A549 (cell line): ENCODE results near the gene ZNF660. TPM values are rescaled to one million over a fixed set of nuclear protein-coding genes. Genes with fewer than 3 reads are reported as not detected.

Experiments
- ATAC-seq, 2 experiments: fragments of 200-7000 bp in 1 of 2; fragments of >200 bp in 1 of 2; cut with Nextera tagmentation in 1 of 2; cut with Tn5 transposase in 1 of 2; 3 replicates each; pipeline versions ENCODE4 v1.8.0 to v1.9.1; 2018 to 2020; ENCODE audit warnings: mild to moderate bottlenecking in 1 of 2, moderate library complexity in 1 of 2
- CTCF ChIA-PET: fragments of 300-600 bp; sonication (Branson Sonifier 250); formaldehyde crosslinking; extraction: SDS; loops from one replicate; lab custom pipeline; 2021; ENCODE audit warnings: antibody characterized with exemption, inconsistent platforms; lab: Yijun Ruan, JAX
- POLR2A ChIA-PET: fragments of 350-600 bp; formaldehyde crosslinking; extraction: SDS; loops from one replicate; lab custom pipeline; 2021; ENCODE audit warnings: antibody characterized with exemption, inconsistent platforms; lab: Yijun Ruan, JAX
- DNase-seq, 2 experiments: peaks; one replicate each; pipeline versions ENCODE4 v3.0.0 to v3.0.0-alpha.2; 2011 to 2016; ENCODE audit warnings: low read depth in 1 of 2, low spot score in 1 of 2
- FAIRE-seq: peaks from 2 replicates; lab custom pipeline; 2011; peaks lifted over from hg19 to GRCh38; lab: Jason Lieb, UNC
- H3K27ac ChIP-seq, 2 experiments: fragments of >200 bp; sonication (Bioruptor Twin); formaldehyde crosslinking; 3 replicates each; pipeline ENCODE4 v1.5.1; 2016 to 2017
- H3K4me1 ChIP-seq: fragments of >200 bp; sonication (Bioruptor Twin); formaldehyde crosslinking; 3 replicates; pipeline ENCODE4 v1.6.1; 2016
- H3K4me2 ChIP-seq: fragments of >200 bp; sonication (Bioruptor Twin); formaldehyde crosslinking; 3 replicates; pipeline ENCODE4 v1.6.1; 2016
- H3K4me3 ChIP-seq: fragments of >200 bp; sonication (Bioruptor Twin); formaldehyde crosslinking; 3 replicates; pipeline ENCODE4 v1.5.1; 2016
- H3K9me3 ChIP-seq: fragments of >200 bp; sonication (Bioruptor Twin); formaldehyde crosslinking; 3 replicates; pipeline ENCODE4 v1.6.1; 2016
- E2F6 ChIP-seq: IDR thresholded peaks from 2 replicates; pipeline ENCODE4 v1.6.1; 2012; ENCODE audit warnings: low read depth, borderline replicate concordance
- EHF ChIP-seq: fragments of 250-450 bp; sonication (Bioruptor Pico); IDR thresholded peaks from 2 replicates; pipeline ENCODE4 v1.5.0; 2020; ENCODE audit warnings: mild to moderate bottlenecking
- EHMT2 ChIP-seq: fragments of 200-600 bp; sonication (generic); IDR thresholded peaks from 2 replicates; pipeline ENCODE4 v1.6.1; 2016; ENCODE audit warnings: antibody characterized with exemption, low read depth, mild to moderate bottlenecking, moderate library complexity
- ESRRA ChIP-seq: fragments of 150-350 bp; IDR thresholded peaks from 2 replicates; pipeline ENCODE4 v1.6.1; 2014; ENCODE audit warnings: mild to moderate bottlenecking, low read length, borderline replicate concordance
- FOSL2 ChIP-seq, 2 experiments: fragments of 450-650 bp in 1 of 2; fragments of >200 bp in 1 of 2; sonication (Bioruptor Twin) in 1 of 2; formaldehyde crosslinking; IDR thresholded peaks; 2 replicates each; pipeline versions ENCODE4 v1.5.0 to v1.6.1; 2016 to 2020; ENCODE audit warnings: mild to moderate bottlenecking in 1 of 2, moderate library complexity in 1 of 2
- HES2 ChIP-seq: fragments of >200 bp; sonication (Bioruptor Twin); formaldehyde crosslinking; IDR thresholded peaks from 2 replicates; pipeline ENCODE4 v1.6.1; 2016
- HEYL ChIP-seq: fragments of 250-450 bp; sonication (Bioruptor Pico); IDR thresholded peaks from 2 replicates; pipeline ENCODE4 v1.8.0; 2021; ENCODE audit warnings: mild to moderate bottlenecking, moderate library complexity
- HOXA7 ChIP-seq: fragments of 250-450 bp; sonication (Bioruptor Pico); IDR thresholded peaks from 2 replicates; pipeline ENCODE4 v1.5.0; 2020; ENCODE audit warnings: mild to moderate bottlenecking, moderate library complexity
- HOXB5 ChIP-seq: fragments of 250-450 bp; sonication (Bioruptor Pico); IDR thresholded peaks from 2 replicates; pipeline ENCODE4 v1.5.0; 2020; ENCODE audit warnings: mild to moderate bottlenecking, moderate library complexity
- JUN ChIP-seq, 2 experiments: fragments of >200 bp; sonication (Bioruptor Twin); formaldehyde crosslinking; IDR thresholded peaks; 2 replicates in 1 of 2; 3 replicates in 1 of 2; pipeline ENCODE4 v1.6.1; 2016 to 2017
- KDM1A ChIP-seq: fragments of 200-600 bp; sonication (generic); IDR thresholded peaks from 2 replicates; pipeline ENCODE4 v1.6.1; 2016; ENCODE audit warnings: low read depth, mild to moderate bottlenecking
- MAX ChIP-seq: IDR thresholded peaks from 2 replicates; pipeline ENCODE4 v1.6.1; 2012
- NPAS2 ChIP-seq: fragments of 250-450 bp; sonication (Bioruptor Pico); IDR thresholded peaks from 2 replicates; pipeline ENCODE4 v1.8.0; 2022; ENCODE audit warnings: mild to moderate bottlenecking, moderate library complexity, borderline replicate concordance
- PHF8 ChIP-seq: fragments of 200-600 bp; sonication (generic); IDR thresholded peaks from 2 replicates; pipeline ENCODE4 v1.6.1; 2016; ENCODE audit warnings: low read depth, mild to moderate bottlenecking, antibody characterized with exemption, moderate library complexity, borderline replicate concordance
- POLR2A ChIP-seq: IDR thresholded peaks from 2 replicates; pipeline ENCODE4 v1.6.1; 2012; ENCODE audit warnings: mild to moderate bottlenecking, low read length
- REST ChIP-seq: fragments of 200-600 bp; sonication (generic); IDR thresholded peaks from 2 replicates; pipeline ENCODE4 v1.6.1; 2016; ENCODE audit warnings: antibody characterized with exemption, mild to moderate bottlenecking, moderate library complexity
- RNF2 ChIP-seq: fragments of 200-600 bp; sonication (generic); IDR thresholded peaks from 2 replicates; pipeline ENCODE4 v1.6.1; 2016; ENCODE audit warnings: low read depth, mild to moderate bottlenecking, antibody characterized with exemption, moderate library complexity, borderline replicate concordance
- SREBF2 ChIP-seq: fragments of 450-650 bp; IDR thresholded peaks from 2 replicates; pipeline ENCODE4 v1.6.1; 2014; ENCODE audit warnings: mild to moderate bottlenecking, moderate library complexity
- WGBS: methylation state at CpG from one replicate; pipeline ENCODE4 v1.1.6; 2017; ENCODE audit errors: missing lambda C conversion rate; 5-methylcytosine and 5-hydroxymethylcytosine counted together
- polyA plus RNA-seq, 4 experiments: library from polyadenylated mRNA; depleted of rRNA in 3 of 4; stranded (reverse); fragments of >200 nt; fragmentation: RNase III in 1 of 4; extraction: RNeasy Plus Mini Kit Qiagen cat#74134 plus additional on column Dnase treatment in 1 of 4; gene quantifications; 2 replicates in 3 of 4; 3 replicates in 1 of 4; pipeline ENCODE4 v1.2.3, GENCODE V29; 2011 to 2017

The ZNF660 gene
- polyA plus RNA-seq, 2 of the 4 experiments (the other 2 are of a cell fraction) = not detected

- ATAC-seq (peak; percentile 99 to 100), FAIRE-seq (no peak), DNase-seq (peak; percentile 75 to 92)
- ChIA-PET POLR2A (interaction anchor here (0.6 to 1.2 kb wide), 3 partner anchors 23 to 138 kb away, joined by 3 to 8 read pairs (median 6); partner anchors contain the start of genes ZNF197 and ZNF502), CTCF (no interaction called here)
- H3K4me2 ChIP-seq = peak within 1 kb of the TSS; percentile 72
- WGBS = 0% methylated on average over 15 of the region's 37 CpGs
- H3K27ac ChIP-seq = peak within 1 kb of the TSS; percentile 73 to 89
- peak within 1 kb of the TSS; percentile 91 for H3K4me3 ChIP-seq
- TF ChIP-seq POLR2A (peak; percentile 34; the same call in 1 of the 2 replicates), EHF (no peak), HOXA7 (CRISPR knock-in tag) (no peak), KDM1A (no peak), FOSL2 (IDR thresholded peaks at IDR 0.05) (no peak), FOSL2 (CRISPR knock-in tag; IDR thresholded peaks at IDR 0.05) (no peak), JUN (IDR thresholded peaks at IDR 0.05) (peak in 1 of 2 experiments; percentile 59; a peak in 1 of 5 replicates), SREBF2 (no peak), HEYL (no peak), RNF2 (no peak), ESRRA (no peak), PHF8 (peak; percentile 47; the same call in 1 of the 2 replicates), E2F6 (peak; percentile 55; the same call in 1 of the 2 replicates), HOXB5 (CRISPR knock-in tag) (no peak), NPAS2 (CRISPR knock-in tag) (no peak), HES2 (no peak), REST (no peak), EHMT2 (no peak), MAX (peak; percentile 68)
- TF ChIP-seq, all 56 proteins: peak for 5
- Histone ChIP-seq H3K9me3 (peaks cover 60% of the 10 kb centered on the region), H3K4me1 (no peaks in the 10 kb centered on the region)
Observed at GRCh38 chr3:44648564-44649229, 63.9 kb downstream of the ZNF660 start, which contains the start of gene ZNF35. Gene ZNF35, plus strand, starts transcription at chr3:44648732. Its CDS starts 2,336 bp downstream, at chr3:44651068.

Other genes with a start within 250 kb of the ZNF660 start
- 19.2 TPM in 2 replicates for gene TCAIM, start 246.2 kb upstream of the ZNF660 start, polyA plus RNA-seq (2011; rRNA removed)
- gene TCAIM, start 246.2 kb upstream of the ZNF660 start, polyA plus RNA-seq (2017; fragmentation: RNase III; extraction: RNeasy Plus Mini Kit Qiagen cat#74134 plus additional on column Dnase treatment) = 10.2 to 12.1 TPM (median 10.8 TPM) in 3 replicates
- 3.4 and 4.8 TPM in 2 replicates for gene ZNF445, start 107.3 kb upstream of the ZNF660 start, polyA plus RNA-seq (2011; rRNA removed)
- 4.0 to 4.2 TPM (median 4.0 TPM) in 3 replicates for gene ZNF445, start 107.3 kb upstream of the ZNF660 start, polyA plus RNA-seq (2017; fragmentation: RNase III; extraction: RNeasy Plus Mini Kit Qiagen cat#74134 plus additional on column Dnase treatment)
- not detected in 2 replicates for gene ZKSCAN7, start 29.8 kb upstream of the ZNF660 start, polyA plus RNA-seq (2011; rRNA removed)
- gene ZKSCAN7, start 29.8 kb upstream of the ZNF660 start, polyA plus RNA-seq (2017; fragmentation: RNase III; extraction: RNeasy Plus Mini Kit Qiagen cat#74134 plus additional on column Dnase treatment) = not detected in 3 replicates
- 3.7 TPM in 2 replicates for gene ZNF197, start 40.1 kb downstream of the ZNF660 start, polyA plus RNA-seq (2011; rRNA removed)
- gene ZNF197, start 40.1 kb downstream of the ZNF660 start, polyA plus RNA-seq (2017; fragmentation: RNase III; extraction: RNeasy Plus Mini Kit Qiagen cat#74134 plus additional on column Dnase treatment) = 2.8 to 2.9 TPM (median 2.9 TPM) in 3 replicates
- gene ZNF35, start 63.8 kb downstream of the ZNF660 start, polyA plus RNA-seq (2011; rRNA removed) = 4.8 and 5.0 TPM in 2 replicates
- gene ZNF35, start 63.8 kb downstream of the ZNF660 start, polyA plus RNA-seq (2017; fragmentation: RNase III; extraction: RNeasy Plus Mini Kit Qiagen cat#74134 plus additional on column Dnase treatment) = 3.8 to 4.1 TPM (median 3.9 TPM) in 3 replicates
- 3.3 TPM in 2 replicates for gene ZNF502, start 127.7 kb downstream of the ZNF660 start, polyA plus RNA-seq (2011; rRNA removed)
- 1.5 to 1.8 TPM (median 1.7 TPM) in 3 replicates for gene ZNF502, start 127.7 kb downstream of the ZNF660 start, polyA plus RNA-seq (2017; fragmentation: RNase III; extraction: RNeasy Plus Mini Kit Qiagen cat#74134 plus additional on column Dnase treatment)
- 0.03 TPM in 1 of 2 replicates, not detected in the other for gene ZNF501, start 144.7 kb downstream of the ZNF660 start, polyA plus RNA-seq (2011; rRNA removed)
- 0.03 to 0.09 TPM in 2 of 3 replicates, not detected in the other for gene ZNF501, start 144.7 kb downstream of the ZNF660 start, polyA plus RNA-seq (2017; fragmentation: RNase III; extraction: RNeasy Plus Mini Kit Qiagen cat#74134 plus additional on column Dnase treatment)
- gene KIAA1143, start 176.7 kb downstream of the ZNF660 start, polyA plus RNA-seq (2011; rRNA removed) = 13.3 and 16.6 TPM in 2 replicates
- gene KIAA1143, start 176.7 kb downstream of the ZNF660 start, polyA plus RNA-seq (2017; fragmentation: RNase III; extraction: RNeasy Plus Mini Kit Qiagen cat#74134 plus additional on column Dnase treatment) = 10.1 to 10.8 TPM (median 10.6 TPM) in 3 replicates
- 6.8 and 13.5 TPM in 2 replicates for gene KIF15, start 176.8 kb downstream of the ZNF660 start, polyA plus RNA-seq (2011; rRNA removed)
- 7.7 to 8.7 TPM (median 8.4 TPM) in 3 replicates for gene KIF15, start 176.8 kb downstream of the ZNF660 start, polyA plus RNA-seq (2017; fragmentation: RNase III; extraction: RNeasy Plus Mini Kit Qiagen cat#74134 plus additional on column Dnase treatment)